A549 (cell line): ENCODE results near the gene NDUFA11. TPM values are rescaled to one million over a fixed set of nuclear protein-coding genes. Genes with fewer than 3 reads are reported as not detected.

ENCODE experiments used
- ATAC-seq, 2 experiments: fragments of 200-7000 bp in 1 of 2; fragments of >200 bp in 1 of 2; cut with Nextera tagmentation in 1 of 2; cut with Tn5 transposase in 1 of 2; 3 replicates each; pipeline versions ENCODE4 v1.8.0 to v1.9.1; 2018 to 2020; ENCODE audit warnings: mild to moderate bottlenecking in 1 of 2, moderate library complexity in 1 of 2
- CTCF ChIA-PET: fragments of 300-600 bp; sonication (Branson Sonifier 250); formaldehyde crosslinking; extraction: SDS; loops from one replicate; lab custom pipeline; 2021; ENCODE audit warnings: antibody characterized with exemption, inconsistent platforms; lab: Yijun Ruan, JAX
- POLR2A ChIA-PET: fragments of 350-600 bp; formaldehyde crosslinking; extraction: SDS; loops from one replicate; lab custom pipeline; 2021; ENCODE audit warnings: antibody characterized with exemption, inconsistent platforms; lab: Yijun Ruan, JAX
- DNase-seq, 2 experiments: peaks; one replicate each; pipeline versions ENCODE4 v3.0.0 to v3.0.0-alpha.2; 2011 to 2016; ENCODE audit warnings: low read depth in 1 of 2, low spot score in 1 of 2
- FAIRE-seq: peaks from 2 replicates; lab custom pipeline; 2011; peaks lifted over from hg19 to GRCh38; lab: Jason Lieb, UNC
- H3K27ac ChIP-seq, 2 experiments: fragments of >200 bp; sonication (Bioruptor Twin); formaldehyde crosslinking; 3 replicates each; pipeline ENCODE4 v1.5.1; 2016 to 2017
- H3K4me1 ChIP-seq: fragments of >200 bp; sonication (Bioruptor Twin); formaldehyde crosslinking; 3 replicates; pipeline ENCODE4 v1.6.1; 2016
- H3K4me2 ChIP-seq: fragments of >200 bp; sonication (Bioruptor Twin); formaldehyde crosslinking; 3 replicates; pipeline ENCODE4 v1.6.1; 2016
- H3K4me3 ChIP-seq: fragments of >200 bp; sonication (Bioruptor Twin); formaldehyde crosslinking; 3 replicates; pipeline ENCODE4 v1.5.1; 2016
- H3K9me3 ChIP-seq: fragments of >200 bp; sonication (Bioruptor Twin); formaldehyde crosslinking; 3 replicates; pipeline ENCODE4 v1.6.1; 2016
- ATOH8 ChIP-seq: fragments of 250-450 bp; sonication (Bioruptor Pico); IDR thresholded peaks from 2 replicates; pipeline ENCODE4 v1.5.0; 2020; ENCODE audit warnings: low read depth, mild to moderate bottlenecking, moderate library complexity
- BHLHE40 ChIP-seq: IDR thresholded peaks from 2 replicates; pipeline ENCODE4 v1.6.1; 2012; ENCODE audit warnings: low read depth, low read length, inconsistent platforms
- CBX8 ChIP-seq: fragments of 200-600 bp; sonication (generic); IDR thresholded peaks from 2 replicates; pipeline ENCODE4 v1.6.1; 2016
- CEBPB ChIP-seq, 2 experiments: fragments of >200 bp in 1 of 2; sonication (Bioruptor Twin) in 1 of 2; formaldehyde crosslinking in 1 of 2; IDR thresholded peaks; 2 replicates each; pipeline ENCODE4 v1.6.1; 2012 to 2016
- CTCF ChIP-seq: fragments of >200 bp; sonication (Bioruptor Twin); formaldehyde crosslinking; IDR thresholded peaks from 3 replicates; pipeline ENCODE4 v1.5.1; 2016
- EHF ChIP-seq: fragments of 250-450 bp; sonication (Bioruptor Pico); IDR thresholded peaks from 2 replicates; pipeline ENCODE4 v1.5.0; 2020; ENCODE audit warnings: mild to moderate bottlenecking
- EP300 ChIP-seq, 2 experiments: fragments of >200 bp; sonication (Bioruptor Twin); formaldehyde crosslinking; IDR thresholded peaks; 2 replicates in 1 of 2; 3 replicates in 1 of 2; pipeline ENCODE4 v1.6.1; 2016 to 2017
- FOXS1 ChIP-seq: fragments of 250-450 bp; sonication (Bioruptor Pico); IDR thresholded peaks from 2 replicates; pipeline ENCODE4 v1.5.0; 2020; ENCODE audit warnings: mild to moderate bottlenecking, moderate library complexity
- HDAC2 ChIP-seq: fragments of 200-600 bp; sonication (generic); IDR thresholded peaks from 2 replicates; pipeline ENCODE4 v1.6.1; 2016
- HES2 ChIP-seq: fragments of >200 bp; sonication (Bioruptor Twin); formaldehyde crosslinking; IDR thresholded peaks from 2 replicates; pipeline ENCODE4 v1.6.1; 2016
- HEYL ChIP-seq: fragments of 250-450 bp; sonication (Bioruptor Pico); IDR thresholded peaks from 2 replicates; pipeline ENCODE4 v1.8.0; 2021; ENCODE audit warnings: mild to moderate bottlenecking, moderate library complexity
- JUN ChIP-seq, 2 experiments: fragments of >200 bp; sonication (Bioruptor Twin); formaldehyde crosslinking; IDR thresholded peaks; 2 replicates in 1 of 2; 3 replicates in 1 of 2; pipeline ENCODE4 v1.6.1; 2016 to 2017
- KDM1A ChIP-seq: fragments of 200-600 bp; sonication (generic); IDR thresholded peaks from 2 replicates; pipeline ENCODE4 v1.6.1; 2016; ENCODE audit warnings: low read depth, mild to moderate bottlenecking
- PBX3 ChIP-seq: IDR thresholded peaks from 2 replicates; pipeline ENCODE4 v1.6.1; 2012
- POLR2A ChIP-seq: IDR thresholded peaks from 2 replicates; pipeline ENCODE4 v1.6.1; 2012; ENCODE audit warnings: mild to moderate bottlenecking, low read length
- POLR2AphosphoS2 ChIP-seq: conservative IDR thresholded peaks from 2 replicates; pipeline ENCODE4 v1.6.1; 2012; ENCODE audit warnings: low read length, improper control_type of control experiment, inconsistent platforms
- RCOR1 ChIP-seq: fragments of 150-350 bp; IDR thresholded peaks from 2 replicates; pipeline ENCODE4 v1.6.1; 2014; ENCODE audit warnings: antibody characterized with exemption, low read length, low read depth
- REST ChIP-seq: fragments of 200-600 bp; sonication (generic); IDR thresholded peaks from 2 replicates; pipeline ENCODE4 v1.6.1; 2016; ENCODE audit warnings: antibody characterized with exemption, mild to moderate bottlenecking, moderate library complexity
- SREBF2 ChIP-seq: fragments of 450-650 bp; IDR thresholded peaks from 2 replicates; pipeline ENCODE4 v1.6.1; 2014; ENCODE audit warnings: mild to moderate bottlenecking, moderate library complexity
- ZC3H11A ChIP-seq: fragments of 450-650 bp; IDR thresholded peaks from 2 replicates; pipeline ENCODE4 v1.6.1; 2014; ENCODE audit warnings: antibody characterized with exemption, mild to moderate bottlenecking
- ZNF302 ChIP-seq: fragments of 250-450 bp; sonication (Bioruptor Pico); IDR thresholded peaks from 2 replicates; pipeline ENCODE4 v1.9.0; 2021; ENCODE audit warnings: inconsistent platforms, mild to moderate bottlenecking, moderate library complexity
- ZSCAN20 ChIP-seq: fragments of 250-450 bp; sonication (Bioruptor Pico); IDR thresholded peaks from 2 replicates; pipeline ENCODE4 v1.8.0; 2022; ENCODE audit warnings: mild to moderate bottlenecking, moderate library complexity
- WGBS: methylation state at CpG from one replicate; pipeline ENCODE4 v1.1.6; 2017; ENCODE audit errors: missing lambda C conversion rate; 5-methylcytosine and 5-hydroxymethylcytosine counted together
- polyA plus RNA-seq, 4 experiments: library from polyadenylated mRNA; depleted of rRNA in 3 of 4; stranded (reverse); fragments of >200 nt; fragmentation: RNase III in 1 of 4; extraction: RNeasy Plus Mini Kit Qiagen cat#74134 plus additional on column Dnase treatment in 1 of 4; gene quantifications; 2 replicates in 3 of 4; 3 replicates in 1 of 4; pipeline ENCODE4 v1.2.3, GENCODE V29; 2011 to 2017

Gene NDUFA11
- polyA plus RNA-seq, 2 of the 4 experiments (the other 2 are of a cell fraction), result 75.0 to 173 TPM

- no peak for DNase-seq
- Histone ChIP-seq H3K4me2 (no peak overlapping the region), H3K4me3 (no peak overlapping the region), H3K4me1 (0 out of 3 replicates have a peak, but pooled peaks cover 3% of the 10 kb centered on the region), H3K27ac (no peak overlapping the region), H3K9me3 (no peaks in the 10 kb centered on the region)
- WGBS, result 92% methylated on average over 2 of the region's 28 CpGs
- ChIA-PET POLR2A (no interaction called here), CTCF (interaction anchor here (1.3 kb wide), 1 partner anchor 91 kb away, joined by 8 read pairs; no protein-coding TSS in a partner anchor)
- no peak for FAIRE-seq
- no peak for TF ChIP-seq CBX8
- TF ChIP-seq FOXS1 (CRISPR knock-in tag), result no peak
- TF ChIP-seq CTCF, result no peak
- no peak for TF ChIP-seq EP300 (IDR thresholded peaks at IDR 0.05)
- no peak for TF ChIP-seq KDM1A
- TF ChIP-seq SREBF2, result no peak
- no peak for TF ChIP-seq POLR2AphosphoS2
- TF ChIP-seq RCOR1, result no peak
- TF ChIP-seq HES2, result no peak
- no peak for TF ChIP-seq ZNF302
- TF ChIP-seq HDAC2, result no peak
- TF ChIP-seq JUN (IDR thresholded peaks at IDR 0.05), result no peak
- TF ChIP-seq PBX3, result no peak
- ATAC-seq, result no peak
These were observed 8.8 kb downstream of the NDUFA11 start for GRCh38 chr19:5894704-5895349.

- CTCF ChIA-PET, result interaction anchor here (0.9 to 5.5 kb wide), 8 partner anchors 22 to 97 kb away, joined by 3 to 56 read pairs (median 6); partner anchors contain the start of gene NRTN
These were observed 9.5 kb downstream of the NDUFA11 start for GRCh38 chr19:5893907-5894703.

More at GRCh38 chr19:5893907-5894703, 9.5 kb downstream of the NDUFA11 start:
- Histone ChIP-seq H3K4me3 (no peak overlapping the region), H3K9me3 (no peaks in the 10 kb centered on the region), H3K4me1 (0 out of 3 replicates have a peak, but pooled peaks cover 3% of the 10 kb centered on the region), H3K27ac (no peak overlapping the region), H3K4me2 (no peak overlapping the region)
- FAIRE-seq, result no peak
- POLR2A ChIA-PET, result interaction anchor here (0.9 to 1.5 kb wide), 2 partner anchors 10 to 66 kb away, joined by 3 read pairs; partner anchors contain the start of gene VMAC
- no peak for TF ChIP-seq REST
- TF ChIP-seq EHF, result no peak
- TF ChIP-seq POLR2A, result no peak
- TF ChIP-seq CTCF, result no peak
- TF ChIP-seq ZC3H11A, result no peak
- no peak for TF ChIP-seq ZSCAN20 (CRISPR knock-in tag)
- no peak for TF ChIP-seq ATOH8 (CRISPR knock-in tag)
- TF ChIP-seq CEBPB (IDR thresholded peaks at IDR 0.05), result no peak
- no peak for TF ChIP-seq BHLHE40
- no peak for TF ChIP-seq HEYL (CRISPR knock-in tag)
- DNase-seq, result no peak
- ATAC-seq, result no peak
- WGBS, result 90% methylated on average over 11 of the region's 28 CpGs
